ENCODE results near the gene PPFIA3.

The PPFIA3 gene

GRCh38 chr19:49086296-49086695 is 33.0 kb upstream of the PPFIA3 start:
- TF ChIP-seq CTCF (IDR thresholded peaks at IDR 0.05; ENCODE audit: insufficient read depth, low read length, poor library complexity, severe bottlenecking): no peak
- H3K4me3 ChIP-seq (replicated peaks; ENCODE audit: low read depth, low read length): peak overlapping the region; percentile 97
- peaks cover 17% of the 10 kb centered on the region for H3K36me3 ChIP-seq (ENCODE audit: control insufficient read depth, insufficient read depth, low read length)
- DNase-seq (ENCODE audit: extremely low read depth, insufficient read length): no peak
- no peaks in the 10 kb centered on the region for H3K27me3 ChIP-seq (replicated peaks; ENCODE audit: control insufficient read depth, insufficient read depth, low read length)

DNA sequence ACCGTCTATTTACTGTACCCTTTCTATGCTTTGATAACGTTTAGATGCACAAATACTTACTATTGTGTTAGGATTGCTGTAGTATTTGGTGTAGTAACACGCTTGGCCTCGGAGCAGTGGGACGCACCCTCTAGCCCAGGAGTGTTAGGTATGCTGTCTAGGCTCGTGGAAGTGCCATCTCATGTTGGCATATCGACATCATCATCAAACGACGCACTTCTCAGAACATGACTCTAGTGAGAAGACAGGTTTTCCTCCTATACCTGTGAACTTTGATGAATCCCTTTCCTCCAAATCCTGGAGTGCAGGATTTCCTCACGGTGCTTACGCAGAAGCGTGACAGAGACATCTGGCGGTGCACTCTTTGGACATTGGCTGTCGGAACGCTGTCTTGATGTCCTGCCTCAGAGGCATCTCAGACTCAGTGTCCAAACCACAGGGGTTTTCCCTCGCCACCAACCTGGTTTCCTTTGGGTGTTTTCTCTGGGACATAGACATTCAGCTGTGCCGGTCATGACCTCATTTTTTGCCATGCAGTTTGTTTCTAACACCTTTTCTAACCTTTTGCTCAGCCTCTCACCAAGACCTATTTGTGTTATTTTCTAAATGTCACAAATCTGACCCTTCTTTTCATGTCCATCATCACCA is 27.8 kb upstream of the PPFIA3 start:
- H3K27me3 ChIP-seq (replicated peaks; ENCODE audit: control insufficient read depth, insufficient read depth, low read length): no peaks in the 10 kb centered on the region
- TF ChIP-seq CTCF (IDR thresholded peaks at IDR 0.05; ENCODE audit: insufficient read depth, low read length, poor library complexity, severe bottlenecking): no peak
- H3K36me3 ChIP-seq (ENCODE audit: control insufficient read depth, insufficient read depth, low read length): peaks cover 29% of the 10 kb centered on the region
- no peak for DNase-seq (ENCODE audit: extremely low read depth, insufficient read length)
- H3K4me3 ChIP-seq (replicated peaks; ENCODE audit: low read depth, low read length): no peak overlapping the region

GRCh38 chr19:49092686-49093085 is 26.7 kb upstream of the PPFIA3 start:
- H3K4me3 ChIP-seq (replicated peaks; ENCODE audit: low read depth, low read length): no peak overlapping the region
- DNase-seq (ENCODE audit: extremely low read depth, insufficient read length): no peak
- no peaks in the 10 kb centered on the region for H3K27me3 ChIP-seq (replicated peaks; ENCODE audit: control insufficient read depth, insufficient read depth, low read length)
- no peak for TF ChIP-seq CTCF (IDR thresholded peaks at IDR 0.05; ENCODE audit: insufficient read depth, low read length, poor library complexity, severe bottlenecking)
- peaks cover 26% of the 10 kb centered on the region for H3K36me3 ChIP-seq (ENCODE audit: control insufficient read depth, insufficient read depth, low read length)

- Histone ChIP-seq H3K36me3 (ENCODE audit: control insufficient read depth, insufficient read depth, low read length) (peaks cover 36% of the 10 kb centered on the region), H3K4me3 (replicated peaks; ENCODE audit: low read depth, low read length) (no peak overlapping the region), H3K27me3 (replicated peaks; ENCODE audit: control insufficient read depth, insufficient read depth, low read length) (no peaks in the 10 kb centered on the region)
- TF ChIP-seq CTCF (IDR thresholded peaks at IDR 0.05; ENCODE audit: insufficient read depth, low read length, poor library complexity, severe bottlenecking): no peak
- DNase-seq (ENCODE audit: extremely low read depth, insufficient read length): no peak
Observed at GRCh38 chr19:49094505-49095482, 24.6 kb upstream of the PPFIA3 start.

GRCh38 chr19:49097453-49098288 is 21.7 kb upstream of the PPFIA3 start:
- no peak for DNase-seq (ENCODE audit: extremely low read depth, insufficient read length)
- no peak overlapping the region for H3K4me3 ChIP-seq (replicated peaks; ENCODE audit: low read depth, low read length)
- no peaks in the 10 kb centered on the region for H3K27me3 ChIP-seq (replicated peaks; ENCODE audit: control insufficient read depth, insufficient read depth, low read length)
- peak; percentile 99 for TF ChIP-seq CTCF (IDR thresholded peaks at IDR 0.05; ENCODE audit: insufficient read depth, low read length, poor library complexity, severe bottlenecking)
- peaks cover 32% of the 10 kb centered on the region for H3K36me3 ChIP-seq (ENCODE audit: control insufficient read depth, insufficient read depth, low read length)
